IMR-90 (cell line): ENCODE results near the gene PRSS8.
A peak's percentile ranks its signal among the peaks of the same experiment; 100 is the strongest.

ENCODE experiments used
- BHLHE40 ChIP-seq: fragments of 150-350 bp; IDR thresholded peaks from 2 replicates; pipeline ENCODE4 v1.6.1; 2016; ENCODE audit warnings: mild to moderate bottlenecking, low read depth, low read length
- CEBPB ChIP-seq: IDR thresholded peaks from 2 replicates; pipeline ENCODE4 v1.6.1; 2012; ENCODE audit warnings: low read depth, low read length, improper control_type of control experiment
- CHD1 ChIP-seq: IDR thresholded peaks from 2 replicates; pipeline ENCODE4 v1.6.1; 2012; ENCODE audit warnings: low read depth, low read length, improper control_type of control experiment
- FOS ChIP-seq: fragments of 150-350 bp; IDR thresholded peaks from 2 replicates; pipeline ENCODE4 v1.6.1; 2016; ENCODE audit warnings: low read depth, low read length
- MAZ ChIP-seq: IDR thresholded peaks from 2 replicates; pipeline ENCODE4 v1.6.1; 2012; ENCODE audit warnings: low read depth, mild to moderate bottlenecking, low read length, improper control_type of control experiment, moderate library complexity, borderline replicate concordance
- MXI1 ChIP-seq: IDR thresholded peaks from 2 replicates; pipeline ENCODE4 v1.6.1; 2012; ENCODE audit warnings: low read depth, mild to moderate bottlenecking, low read length, moderate library complexity, borderline replicate concordance
- NFE2L2 ChIP-seq: fragments of 150-350 bp; IDR thresholded peaks from 2 replicates; pipeline ENCODE4 v1.6.1; 2016; ENCODE audit warnings: low read depth, mild to moderate bottlenecking, low read length
- POLR2A ChIP-seq: IDR thresholded peaks from 2 replicates; pipeline ENCODE4 v1.6.1; 2012; ENCODE audit warnings: mild to moderate bottlenecking, low read depth, low read length
- RAD21 ChIP-seq: IDR thresholded peaks from 2 replicates; pipeline ENCODE4 v1.6.1; 2012; ENCODE audit warnings: low read length, improper control_type of control experiment
- SMC3 ChIP-seq: fragments of 150-350 bp; IDR thresholded peaks from 2 replicates; pipeline ENCODE4 v1.6.1; 2016; ENCODE audit warnings: low read depth, mild to moderate bottlenecking, antibody characterized with exemption, low read length, moderate library complexity
- USF2 ChIP-seq: fragments of 150-350 bp; IDR thresholded peaks from 2 replicates; pipeline ENCODE4 v1.6.1; 2017; ENCODE audit warnings: mild to moderate bottlenecking, antibody characterized with exemption, low read length, low read depth
- TF ChIP-seq, protein P1 (sequence below): conservative IDR thresholded peaks from 2 replicates; pipeline ENCODE4 v1.5.1; 2012; ENCODE audit warnings: mild to moderate bottlenecking, low read depth, low read length, improper control_type of control experiment

GRCh38 chr16:31179747-31180459, 44.4 kb upstream of the PRSS8 start, which contains the start of gene FUS:
- TF ChIP-seq, protein P1, sequence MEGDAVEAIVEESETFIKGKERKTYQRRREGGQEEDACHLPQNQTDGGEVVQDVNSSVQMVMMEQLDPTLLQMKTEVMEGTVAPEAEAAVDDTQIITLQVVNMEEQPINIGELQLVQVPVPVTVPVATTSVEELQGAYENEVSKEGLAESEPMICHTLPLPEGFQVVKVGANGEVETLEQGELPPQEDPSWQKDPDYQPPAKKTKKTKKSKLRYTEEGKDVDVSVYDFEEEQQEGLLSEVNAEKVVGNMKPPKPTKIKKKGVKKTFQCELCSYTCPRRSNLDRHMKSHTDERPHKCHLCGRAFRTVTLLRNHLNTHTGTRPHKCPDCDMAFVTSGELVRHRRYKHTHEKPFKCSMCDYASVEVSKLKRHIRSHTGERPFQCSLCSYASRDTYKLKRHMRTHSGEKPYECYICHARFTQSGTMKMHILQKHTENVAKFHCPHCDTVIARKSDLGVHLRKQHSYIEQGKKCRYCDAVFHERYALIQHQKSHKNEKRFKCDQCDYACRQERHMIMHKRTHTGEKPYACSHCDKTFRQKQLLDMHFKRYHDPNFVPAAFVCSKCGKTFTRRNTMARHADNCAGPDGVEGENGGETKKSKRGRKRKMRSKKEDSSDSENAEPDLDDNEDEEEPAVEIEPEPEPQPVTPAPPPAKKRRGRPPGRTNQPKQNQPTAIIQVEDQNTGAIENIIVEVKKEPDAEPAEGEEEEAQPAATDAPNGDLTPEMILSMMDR, result no peak
- TF ChIP-seq RAD21, result no peak
- TF ChIP-seq MAZ, result peak; percentile 81
- no peak for TF ChIP-seq CEBPB
- peak; percentile 35; the same call in 1 of the 2 replicates for TF ChIP-seq NFE2L2
- TF ChIP-seq POLR2A, result peak; percentile 100
- TF ChIP-seq BHLHE40, result peak; percentile 99
- no peak for TF ChIP-seq FOS
- TF ChIP-seq SMC3, result no peak
- TF ChIP-seq USF2, result 0 out of 2 replicates have a peak, but pooled peaks have one; percentile 25
- peak; percentile 55; the same call in 1 of the 2 replicates for TF ChIP-seq MXI1
- TF ChIP-seq CHD1, result peak; percentile 99; the same call in 1 of the 2 replicates
